Nephron (organoid): ENCODE results near the gene SCAPER.

ENCODE experiments used
- H3K27ac Mint-ChIP-seq, 3 experiments: 2 replicates each; pipeline ENCODE4 v1.8.0; 2020; ENCODE audit warnings: mixed read lengths in 3 of 3, mild to moderate bottlenecking in 2 of 3, moderate library complexity in 1 of 3
- H3K27me3 Mint-ChIP-seq: 2 replicates; pipeline ENCODE4 v1.8.0; 2021; ENCODE audit warnings: low read depth, mild to moderate bottlenecking, moderate library complexity, mixed read lengths
- H3K36me3 Mint-ChIP-seq: 2 replicates; pipeline ENCODE4 v1.8.0; 2020; ENCODE audit warnings: low read depth, mixed read lengths
- H3K4me1 Mint-ChIP-seq: 2 replicates; pipeline ENCODE4 v1.8.0; 2020; ENCODE audit warnings: mixed read lengths
- H3K4me3 Mint-ChIP-seq, 3 experiments: 2 replicates each; pipeline ENCODE4 v1.8.0; 2020; ENCODE audit warnings: mild to moderate bottlenecking in 3 of 3, mixed read lengths in 3 of 3, moderate library complexity in 2 of 3
- H3K9me3 Mint-ChIP-seq: 2 replicates; pipeline ENCODE4 v1.8.0; 2020; ENCODE audit warnings: mixed read lengths
- CTCF ChIP-seq, 3 experiments: fragments of 200-600 bp; sonication (generic); IDR thresholded peaks; one replicate each; pipeline ENCODE4 v1.5.0; 2021; ENCODE audit warnings: antibody characterized with exemption in 3 of 3; ENCODE audit not compliant: unreplicated experiment in 3 of 3

SCAPER gene

GRCh38 chr15:76682259-76682658 is 222.9 kb downstream of the SCAPER start:
- H3K4me1 Mint-ChIP-seq: no peaks in the 10 kb centered on the region
- no peak for TF ChIP-seq CTCF (IDR thresholded peaks at IDR 0.05; ENCODE audit: unreplicated experiment in 3 of 3)
- no peaks in the 10 kb centered on the region for H3K27me3 Mint-ChIP-seq
- no peak overlapping the region for H3K4me3 Mint-ChIP-seq
- peaks cover 29% of the 10 kb centered on the region for H3K36me3 Mint-ChIP-seq
- H3K9me3 Mint-ChIP-seq: peaks cover 29% of the 10 kb centered on the region
- no peak overlapping the region for H3K27ac Mint-ChIP-seq

- H3K4me3 Mint-ChIP-seq: no peak overlapping the region
- TF ChIP-seq CTCF (IDR thresholded peaks at IDR 0.05; ENCODE audit: unreplicated experiment in 3 of 3): no peak
These were observed 226.4 kb downstream of the SCAPER start for GRCh38 chr15:76678766-76679165.

GRCh38 chr15:76674883-76675282 is 230.3 kb downstream of the SCAPER start:
- H3K4me1 Mint-ChIP-seq: no peaks in the 10 kb centered on the region

More at GRCh38 chr15:76678766-76679165, 226.4 kb downstream of the SCAPER start:
- Mint-ChIP-seq H3K27me3 (no peaks in the 10 kb centered on the region), H3K36me3 (peaks cover 17% of the 10 kb centered on the region), H3K27ac (no peak overlapping the region), H3K9me3 (peaks cover 16% of the 10 kb centered on the region), H3K4me1 (no peaks in the 10 kb centered on the region)

GRCh38 chr15:76669521-76670207 is 235.5 kb downstream of the SCAPER start:
- Mint-ChIP-seq H3K9me3 (no peaks in the 10 kb centered on the region), H3K4me1 (peaks cover 5% of the 10 kb centered on the region), H3K4me3 (no peak overlapping the region), H3K36me3 (no peaks in the 10 kb centered on the region), H3K27ac (no peak overlapping the region), H3K27me3 (no peaks in the 10 kb centered on the region)
- TF ChIP-seq CTCF (IDR thresholded peaks at IDR 0.05; ENCODE audit: unreplicated experiment in 3 of 3): no peak

More at GRCh38 chr15:76674883-76675282, 230.3 kb downstream of the SCAPER start:
- Mint-ChIP-seq H3K4me3 (no peak overlapping the region), H3K9me3 (no peaks in the 10 kb centered on the region), H3K36me3 (no peaks in the 10 kb centered on the region), H3K27ac (no peak overlapping the region), H3K27me3 (no peaks in the 10 kb centered on the region)
- no peak for TF ChIP-seq CTCF (IDR thresholded peaks at IDR 0.05; ENCODE audit: unreplicated experiment in 3 of 3)

- no peaks in the 10 kb centered on the region for H3K27me3 Mint-ChIP-seq
- peaks cover 5% of the 10 kb centered on the region for H3K4me1 Mint-ChIP-seq
- no peak overlapping the region for H3K27ac Mint-ChIP-seq
- no peak overlapping the region for H3K4me3 Mint-ChIP-seq
- H3K36me3 Mint-ChIP-seq: no peaks in the 10 kb centered on the region
- no peak for TF ChIP-seq CTCF (IDR thresholded peaks at IDR 0.05; ENCODE audit: unreplicated experiment in 3 of 3)
- no peaks in the 10 kb centered on the region for H3K9me3 Mint-ChIP-seq
These were observed 236.2 kb downstream of the SCAPER start for GRCh38 chr15:76668900-76669299.
